IPS-18c (cell line): ENCODE results near the gene GPRIN2.
A peak's percentile ranks its signal among the peaks of the same experiment; 100 is the strongest.

Experiments used
- H3K4me3 ChIP-seq: 2 replicates; pipeline ENCODE4 v1.7.0; 2013; ENCODE audit warnings: low read depth, mild to moderate bottlenecking, low read length, moderate library complexity; ENCODE audit not compliant: insufficient read depth
- H3K9me3 ChIP-seq: one replicate; pipeline ENCODE4 v1.6.1; 2013; ENCODE audit warnings: mild to moderate bottlenecking, low read length, moderate library complexity; ENCODE audit not compliant: control insufficient read depth, insufficient read depth

Gene GPRIN2

GRCh38 chr10:46528675-46529615, 27.5 kb downstream of the GPRIN2 start:
- H3K4me3 ChIP-seq, result no peak overlapping the region

GRCh38 chr10:46528171-46528671, 28.2 kb downstream of the GPRIN2 start:
- no peaks in the 10 kb centered on the region for H3K9me3 ChIP-seq
- H3K4me3 ChIP-seq, result no peak overlapping the region

More at GRCh38 chr10:46528675-46529615, 27.5 kb downstream of the GPRIN2 start:
- no peaks in the 10 kb centered on the region for H3K9me3 ChIP-seq

- no peaks in the 10 kb centered on the region for H3K9me3 ChIP-seq
- no peak overlapping the region for H3K4me3 ChIP-seq
These were observed 29.1 kb downstream of the GPRIN2 start for GRCh38 chr10:46527241-46527811.

- no peak overlapping the region for H3K4me3 ChIP-seq
- no peaks in the 10 kb centered on the region for H3K9me3 ChIP-seq
These were observed 29.8 kb downstream of the GPRIN2 start for GRCh38 chr10:46526682-46527038.

- Histone ChIP-seq H3K4me3 (no peak overlapping the region), H3K9me3 (no peaks in the 10 kb centered on the region)
These were observed 30.4 kb downstream of the GPRIN2 start for GRCh38 chr10:46525824-46526681.

GRCh38 chr10:46525177-46525823, 31.2 kb downstream of the GPRIN2 start:
- H3K4me3 ChIP-seq, result no peak overlapping the region

GRCh38 chr10:46524472-46525176, 31.8 kb downstream of the GPRIN2 start:
- Histone ChIP-seq H3K4me3 (peak overlapping the region; percentile 1; the same call in 1 of the 2 replicates), H3K9me3 (no peaks in the 10 kb centered on the region)

More at GRCh38 chr10:46525177-46525823, 31.2 kb downstream of the GPRIN2 start:
- H3K9me3 ChIP-seq, result no peaks in the 10 kb centered on the region

GRCh38 chr10:46523962-46524471, 32.4 kb downstream of the GPRIN2 start:
- no peak overlapping the region for H3K4me3 ChIP-seq
- H3K9me3 ChIP-seq, result no peaks in the 10 kb centered on the region

GRCh38 chr10:46523119-46523961, 33.1 kb downstream of the GPRIN2 start:
- Histone ChIP-seq H3K4me3 (no peak overlapping the region), H3K9me3 (no peaks in the 10 kb centered on the region)

GRCh38 chr10:46522295-46523118, 34.0 kb downstream of the GPRIN2 start:
- no peaks in the 10 kb centered on the region for H3K9me3 ChIP-seq
- no peak overlapping the region for H3K4me3 ChIP-seq

- H3K9me3 ChIP-seq, result no peaks in the 10 kb centered on the region
- H3K4me3 ChIP-seq, result no peak overlapping the region
These were observed 35.5 kb downstream of the GPRIN2 start for GRCh38 chr10:46520941-46521340.

- H3K9me3 ChIP-seq, result no peaks in the 10 kb centered on the region
- no peak overlapping the region for H3K4me3 ChIP-seq
These were observed 36.1 kb downstream of the GPRIN2 start for GRCh38 chr10:46520381-46520780.

GRCh38 chr10:46518028-46518725, 38.3 kb downstream of the GPRIN2 start:
- Histone ChIP-seq H3K9me3 (no peaks in the 10 kb centered on the region), H3K4me3 (no peak overlapping the region)

GRCh38 chr10:46517541-46517940, 38.9 kb downstream of the GPRIN2 start:
- H3K4me3 ChIP-seq, result no peak overlapping the region
- no peaks in the 10 kb centered on the region for H3K9me3 ChIP-seq
